OCI-LY3 (cell line): ENCODE results near the gene MSMO1.

ENCODE experiments used
- H2AFZ ChIP-seq: fragments of 200-600, 300-600 bp; shearing (Covaris generic); 2 replicates; pipeline ENCODE4 v1.6.0; 2014; ENCODE audit warnings: antibody characterized with exemption, low read depth, low read length
- H3K27ac ChIP-seq: fragments of 200-600, 300-600 bp; sonication (generic); 2 replicates; pipeline ENCODE4 v1.5.1; 2014; ENCODE audit warnings: mild to moderate bottlenecking, low read length, moderate library complexity, mixed read lengths
- H3K27me3 ChIP-seq: fragments of 200-600, 300-600 bp; sonication (generic); 2 replicates; pipeline ENCODE4 v1.6.1; 2014; ENCODE audit warnings: low read depth, low read length, mixed read lengths
- H3K36me3 ChIP-seq: fragments of 200-600, 300-600 bp; sonication (generic); replicated peaks from 2 replicates; pipeline ENCODE3; 2014; ENCODE audit warnings: low read depth, low read length, mixed read lengths
- H3K4me1 ChIP-seq: fragments of 300-600, 200-600 bp; sonication (generic); 2 replicates; pipeline ENCODE4 v1.6.1; 2014; ENCODE audit warnings: low read length, mixed read lengths
- H3K4me2 ChIP-seq: fragments of 200-600, 300-600 bp; sonication (generic); 2 replicates; pipeline ENCODE4 v1.6.1; 2014; ENCODE audit warnings: low read length, mixed read lengths
- H3K4me3 ChIP-seq: fragments of 300-600, 200-600 bp; sonication (generic); 2 replicates; pipeline ENCODE4 v1.5.1; 2014; ENCODE audit warnings: antibody characterized with exemption, mild to moderate bottlenecking, low read length, moderate library complexity
- H3K79me2 ChIP-seq: fragments of 300-600, 200-600 bp; shearing (Covaris generic); 2 replicates; pipeline ENCODE4 v1.6.1; 2014; ENCODE audit warnings: mild to moderate bottlenecking, low read length, mixed read lengths
- H3K9ac ChIP-seq: fragments of 300-600, 200-600 bp; shearing (Covaris generic); 2 replicates; pipeline ENCODE4 v1.6.0; 2014; ENCODE audit warnings: mild to moderate bottlenecking, low read length, moderate library complexity
- H3K9me3 ChIP-seq: fragments of 200-600, 300-600 bp; shearing (Covaris generic); 2 replicates; pipeline ENCODE4 v1.6.1; 2014; ENCODE audit warnings: low read length, mixed read lengths; ENCODE audit not compliant: insufficient read depth
- H4K20me1 ChIP-seq: fragments of 200-600, 300-600 bp; sonication (generic); 2 replicates; pipeline ENCODE4 v1.6.1; 2016; ENCODE audit warnings: low read length, mixed read lengths; ENCODE audit not compliant: insufficient read depth
- CTCF ChIP-seq: fragments of 200-600, 300-600 bp; sonication (generic); IDR thresholded peaks from 2 replicates; pipeline ENCODE4 v1.5.1; 2014; ENCODE audit warnings: antibody characterized with exemption, low read length, low read depth
- EZH2phosphoT487 ChIP-seq: fragments of 200-600 bp; shearing (Covaris generic); IDR thresholded peaks from 2 replicates; pipeline ENCODE4 v1.6.1; 2018; ENCODE audit warnings: antibody characterized with exemption, mixed run types, low read depth

Gene MSMO1

GRCh38 chr4:165388756-165389155 is 61.3 kb downstream of the MSMO1 start:
- H3K79me2 ChIP-seq, result no peaks in the 10 kb centered on the region
- H3K27me3 ChIP-seq, result no peaks in the 10 kb centered on the region
- no peaks in the 10 kb centered on the region for H3K4me1 ChIP-seq
- no peak overlapping the region for H3K9ac ChIP-seq
- no peaks in the 10 kb centered on the region for H3K36me3 ChIP-seq
- H3K4me3 ChIP-seq, result no peak overlapping the region
- no peak for TF ChIP-seq EZH2phosphoT487
- no peak for TF ChIP-seq CTCF
- no peaks in the 10 kb centered on the region for H4K20me1 ChIP-seq
- no peak overlapping the region for H3K27ac ChIP-seq
- H3K4me2 ChIP-seq, result no peak overlapping the region
- H3K9me3 ChIP-seq, result no peaks in the 10 kb centered on the region
- no peak overlapping the region for H2AFZ ChIP-seq
